Neutrophil (primary cell): ENCODE results near the gene SLC44A1.

Experiments used
- H3K27ac ChIP-seq: fragments of 200-600 bp; sonication (generic); 2 replicates; pipeline ENCODE4 v1.5.1; 2016; ENCODE audit warnings: mild to moderate bottlenecking, moderate library complexity
- H3K27me3 ChIP-seq: fragments of 200-600 bp; sonication (generic); 2 replicates; pipeline ENCODE4 v1.6.0; 2016; ENCODE audit warnings: mild to moderate bottlenecking
- H3K36me3 ChIP-seq: fragments of 200-600 bp; sonication (generic); 2 replicates; pipeline ENCODE4 v1.5.1; 2017
- H3K4me1 ChIP-seq, 2 experiments: fragments of 200-600 bp in 1 of 2; sonication (generic) in 1 of 2; 1 replicate in 1 of 2; 2 replicates in 1 of 2; pipeline versions ENCODE4 v1.5.1 to v1.6.1; 2013 to 2016; ENCODE audit warnings: low read depth in 1 of 2, low read length in 1 of 2, mild to moderate bottlenecking in 1 of 2, moderate library complexity in 1 of 2; ENCODE audit not compliant: control insufficient read depth in 1 of 2, insufficient read depth in 1 of 2
- H3K4me3 ChIP-seq, 2 experiments: fragments of 200-600 bp in 1 of 2; sonication (generic) in 1 of 2; 1 replicate in 1 of 2; 2 replicates in 1 of 2; pipeline ENCODE4 v1.5.1; 2013 to 2016; ENCODE audit warnings: low read depth in 1 of 2, low read length in 1 of 2, mild to moderate bottlenecking in 1 of 2, moderate library complexity in 1 of 2
- H3K9me3 ChIP-seq: fragments of 200-600 bp; sonication (generic); 2 replicates; pipeline ENCODE4 v1.5.1; 2016
- CTCF ChIP-seq: fragments of 200-600 bp; sonication (generic); IDR thresholded peaks from 2 replicates; pipeline ENCODE4 v1.5.1; 2016; ENCODE audit warnings: antibody characterized with exemption

The SLC44A1 gene

GRCh38 chr9:105297442-105298075, 53.1 kb downstream of the SLC44A1 start:
- Histone ChIP-seq H3K27me3 (no peaks in the 10 kb centered on the region), H3K27ac (no peak overlapping the region), H3K4me3 (no peak overlapping the region), H3K4me1 (peaks cover 4 to 7% of the 10 kb centered on the region in 2 experiments), H3K9me3 (no peaks in the 10 kb centered on the region), H3K36me3 (peaks cover 23% of the 10 kb centered on the region)
- TF ChIP-seq CTCF: no peak

GRCh38 chr9:105299190-105299854, 54.9 kb downstream of the SLC44A1 start:
- TF ChIP-seq CTCF: no peak
- Histone ChIP-seq H3K4me3 (no peak overlapping the region), H3K9me3 (no peaks in the 10 kb centered on the region), H3K27ac (no peak overlapping the region), H3K36me3 (peaks cover 23% of the 10 kb centered on the region), H3K4me1 (no peaks in the 10 kb centered on the region), H3K27me3 (no peaks in the 10 kb centered on the region)

- Histone ChIP-seq H3K36me3 (peaks cover 23% of the 10 kb centered on the region), H3K27ac (no peak overlapping the region), H3K4me1 (no peaks in the 10 kb centered on the region), H3K27me3 (no peaks in the 10 kb centered on the region), H3K9me3 (no peaks in the 10 kb centered on the region), H3K4me3 (no peak overlapping the region)
- no peak for TF ChIP-seq CTCF
Observed at GRCh38 chr9:105302728-105303127, 58.3 kb downstream of the SLC44A1 start.

GRCh38 chr9:105305856-105306255, 61.4 kb downstream of the SLC44A1 start:
- Histone ChIP-seq H3K36me3 (peaks cover 4% of the 10 kb centered on the region), H3K9me3 (no peaks in the 10 kb centered on the region), H3K4me3 (no peak overlapping the region), H3K27ac (no peak overlapping the region), H3K4me1 (no peaks in the 10 kb centered on the region), H3K27me3 (no peaks in the 10 kb centered on the region)
- no peak for TF ChIP-seq CTCF

GRCh38 chr9:105306351-105307140, 62.1 kb downstream of the SLC44A1 start:
- H3K4me3 ChIP-seq: no peak overlapping the region
- H3K36me3 ChIP-seq: no peaks in the 10 kb centered on the region
- H3K27ac ChIP-seq: no peak overlapping the region
- no peaks in the 10 kb centered on the region for H3K9me3 ChIP-seq
- no peak for TF ChIP-seq CTCF
- H3K4me1 ChIP-seq: no peaks in the 10 kb centered on the region
- H3K27me3 ChIP-seq: no peaks in the 10 kb centered on the region
